Endothelial cell of umbilical vein (primary cell): ENCODE measurements around the gene CGB8. TPM values are rescaled to one million over a fixed set of nuclear protein-coding genes. Genes with fewer than 3 reads are reported as not detected.

Experiments used
- BruUV-seq: library from RNA; stranded (reverse); fragments of 400-500 nt; replicated peaks from 2 replicates; lab custom pipeline; 2021; lab: Mats Ljungman, UMichigan
- CTCF ChIA-PET: fragments of 300-600, 350-600 bp; sonication (Branson Sonifier 250); formaldehyde crosslinking; loops from one replicate; lab custom pipeline; 2021; ENCODE audit warnings: antibody characterized with exemption, inconsistent platforms; lab: Charles Lee
- POLR2A ChIA-PET: fragments of 300-600, 350-600 bp; sonication (Branson Sonifier 250); formaldehyde crosslinking; loops from one replicate; lab custom pipeline; 2021; ENCODE audit warnings: antibody characterized with exemption, inconsistent platforms; lab: Charles Lee
- DNase-seq: peaks from one replicate; pipeline ENCODE4 v3.0.0-alpha.2; 2011; ENCODE audit warnings: low read depth, low spot score
- FAIRE-seq: peaks from 2 replicates; lab custom pipeline; 2011; peaks lifted over from hg19 to GRCh38; lab: Jason Lieb, UNC
- H2AFZ ChIP-seq: 2 replicates; pipeline ENCODE4 v1.6.0; 2012; ENCODE audit warnings: low read depth, low read length, control low read depth, inconsistent platforms
- H3K27ac ChIP-seq: 2 replicates; pipeline ENCODE4 v1.5.1; 2011; ENCODE audit warnings: low read depth, mild to moderate bottlenecking, control low read depth, low read length, moderate library complexity; ENCODE audit not compliant: insufficient read depth
- H3K27me3 ChIP-seq, 2 experiments: 2 replicates each; pipeline versions ENCODE4 v1.6.0 to v1.6.1; 2011; ENCODE audit warnings: low read length in 2 of 2, mixed read lengths in 1 of 2; ENCODE audit not compliant: control insufficient read depth in 2 of 2, insufficient read depth in 2 of 2
- H3K36me3 ChIP-seq, 2 experiments: 2 replicates in 1 of 2; 3 replicates in 1 of 2; pipeline ENCODE4 v1.5.1; 2011; ENCODE audit warnings: low read length in 2 of 2, mild to moderate bottlenecking in 1 of 2, moderate library complexity in 1 of 2; ENCODE audit not compliant: control insufficient read depth in 2 of 2, insufficient read depth in 2 of 2; ENCODE audit errors: extremely low read depth in 1 of 2
- H3K4me1 ChIP-seq: 3 replicates; pipeline ENCODE4 v1.5.1; 2011; ENCODE audit warnings: mild to moderate bottlenecking, low read length; ENCODE audit not compliant: control insufficient read depth, insufficient read depth; ENCODE audit errors: extremely low read depth
- H3K4me2 ChIP-seq: 2 replicates; pipeline ENCODE4 v1.6.1; 2011; ENCODE audit warnings: low read length, control low read depth, mixed read lengths; ENCODE audit not compliant: insufficient read depth
- H3K4me3 ChIP-seq, 3 experiments: fragments of 200-600 bp in 1 of 3; sonication (generic), shearing (Covaris generic) in 1 of 3; replicated peaks in 1 of 3; 2 replicates each; pipeline ENCODE4 v1.5.1; 2011 to 2016; ENCODE audit warnings: control low read depth in 3 of 3, low read length in 3 of 3, mild to moderate bottlenecking in 2 of 3, inconsistent platforms in 1 of 3, low read depth in 1 of 3, moderate library complexity in 1 of 3; ENCODE audit not compliant: insufficient read depth in 1 of 3
- H3K79me2 ChIP-seq: 2 replicates; pipeline ENCODE4 v1.6.0; 2012; ENCODE audit warnings: low read length, inconsistent platforms; ENCODE audit not compliant: control insufficient read depth, insufficient read depth
- H3K9ac ChIP-seq: replicated peaks from 2 replicates; pipeline ENCODE3; 2011; ENCODE audit warnings: low read length, control low read depth; ENCODE audit not compliant: insufficient read depth; ENCODE audit errors: extremely low read depth
- H3K9me1 ChIP-seq: replicated peaks from 3 replicates; pipeline ENCODE4 v1.6.0; 2011; ENCODE audit warnings: mild to moderate bottlenecking, low read length; ENCODE audit not compliant: control insufficient read depth, insufficient read depth; ENCODE audit errors: extremely low read depth
- H3K9me3 ChIP-seq: replicated peaks from 2 replicates; pipeline ENCODE4 v1.5.1; 2012; ENCODE audit warnings: low read length, inconsistent platforms; ENCODE audit not compliant: control insufficient read depth, insufficient read depth
- H4K20me1 ChIP-seq: replicated peaks from 2 replicates; pipeline ENCODE3; 2011; ENCODE audit warnings: mild to moderate bottlenecking, low read length; ENCODE audit not compliant: control insufficient read depth, insufficient read depth; ENCODE audit errors: extremely low read depth
- CTCF ChIP-seq, 2 donors: IDR thresholded peaks; 1 replicate in 1 of 2; 2 replicates in 1 of 2; pipeline ENCODE4 v1.5.1; 2011; ENCODE audit warnings: low read length in 2 of 2, mild to moderate bottlenecking in 2 of 2, moderate library complexity in 2 of 2, control low read depth in 1 of 2, inconsistent platforms in 1 of 2, low read depth in 1 of 2; ENCODE audit not compliant: insufficient read depth in 1 of 2; ENCODE audit errors: extremely low read depth in 1 of 2
- EZH2 ChIP-seq: IDR thresholded peaks from 2 replicates; pipeline ENCODE4 v1.6.1; 2012; ENCODE audit warnings: borderline replicate concordance, low read depth, mild to moderate bottlenecking, moderate library complexity, low read length, inconsistent platforms; ENCODE audit not compliant: severe bottlenecking
- FOS ChIP-seq: IDR thresholded peaks from 2 replicates; pipeline ENCODE4 v1.6.1; 2011; ENCODE audit warnings: mild to moderate bottlenecking, low read length, moderate library complexity, borderline replicate concordance; ENCODE audit not compliant: insufficient read depth
- GATA2 ChIP-seq: IDR thresholded peaks from 2 replicates; pipeline ENCODE4 v1.7.0; 2011; ENCODE audit warnings: low read depth, mild to moderate bottlenecking, moderate library complexity, mixed read lengths, low read length; ENCODE audit not compliant: insufficient read length, insufficient read depth
- JUN ChIP-seq: IDR thresholded peaks from 2 replicates; pipeline ENCODE4 v1.6.1; 2011; ENCODE audit warnings: borderline replicate concordance, low read depth; ENCODE audit not compliant: insufficient read length, insufficient read depth
- MAX ChIP-seq: IDR thresholded peaks from 2 replicates; pipeline ENCODE4 v1.6.1; 2011; ENCODE audit not compliant: insufficient read depth, insufficient read length
- MYC ChIP-seq: IDR thresholded peaks from one replicate; pipeline ENCODE4 v1.6.1; 2011; ENCODE audit warnings: mild to moderate bottlenecking, low read depth, low read length
- POLR2A ChIP-seq: IDR thresholded peaks from 2 replicates; pipeline ENCODE4 v1.6.1; 2012; ENCODE audit warnings: low read depth, mild to moderate bottlenecking, control low read depth, low read length
- POLR2AphosphoS5 ChIP-seq: IDR thresholded peaks from 2 replicates; pipeline ENCODE4 v1.6.1; 2012; ENCODE audit warnings: low read depth, mild to moderate bottlenecking, control low read depth, low read length, moderate library complexity; ENCODE audit not compliant: insufficient read depth
- dilution Hi-C: fragments of 300-500 bp; cut with MboI; formaldehyde crosslinking; loops from one replicate; pipeline ENCODE4 v1.15.0; 2019; ENCODE audit warnings: low sequenced_read_pairs; ENCODE audit not compliant: extremely low pct_ligation_motif_present
- intact Hi-C: fragments of 100-400 bp; cut with micrococcal nuclease; formaldehyde crosslinking; loops from one replicate; pipeline ENCODE4 v1.10.0; 2022
- polyA plus RNA-seq, 4 experiments: library from polyadenylated mRNA; depleted of rRNA in 3 of 4; stranded (reverse) in 3 of 4; unstranded in 1 of 4; fragments of >200 nt; gene quantifications; 2 replicates each; pipeline versions ENCODE4 v1.2.1 to v1.2.3, GENCODE V29; 2011 to 2012; ENCODE audit warnings: missing spikeins in 1 of 4
- total RNA-seq: library from RNA; stranded (reverse); gene quantifications from 2 replicates; pipeline ENCODE4 v1.2.3, GENCODE V29; 2021

The CGB8 gene
- total and polyA plus RNA-seq, 2 donors (not counting 3 experiments of a cell fraction or from before 2014, with no cell fraction given) = not detected

GRCh38 chr19:49061445-49061844, 12.5 kb upstream of the CGB8 start:
- Histone ChIP-seq H3K9me3 (no peaks in the 10 kb centered on the region), H3K9ac (no peak overlapping the region), H3K4me1 (peaks cover 8% of the 10 kb centered on the region), H3K27ac (no peak overlapping the region), H3K4me2 (no peak overlapping the region), H3K36me3 (no peaks in the 10 kb centered on the region), H3K9me1 (no peaks in the 10 kb centered on the region), H4K20me1 (no peaks in the 10 kb centered on the region), H3K27me3 (peaks cover 20 to 21% of the 10 kb centered on the region in 2 experiments), H3K4me3 (no peak overlapping the region), H2AFZ (no peak overlapping the region), H3K79me2 (no peaks in the 10 kb centered on the region)
- intact Hi-C loops = no loop called here
- FAIRE-seq (no peak), DNase-seq (no peak)
- ChIA-PET POLR2A (no interaction called here), CTCF (interaction anchor here (0.6 kb wide), 1 partner anchor 61 kb away, joined by 4 read pairs; no protein-coding TSS in a partner anchor)
- BruUV-seq = no TSS peak
- dilution Hi-C loops = no loop called here
- TF ChIP-seq FOS = no peak
- TF ChIP-seq JUN = no peak
- TF ChIP-seq CTCF (IDR thresholded peaks at IDR 0.05; ENCODE audit: extremely low read depth in 1 of 2, insufficient read depth in 1 of 2, low read depth in 1 of 2, low read length in 2 of 2) = no peak
- TF ChIP-seq EZH2 = no peak
- no peak for TF ChIP-seq MAX
- no peak for TF ChIP-seq MYC
- TF ChIP-seq GATA2 = no peak
- TF ChIP-seq POLR2AphosphoS5 = no peak
- no peak for TF ChIP-seq POLR2A
